Caco-2 (cell line): ENCODE results near the gene SAMD4A. TPM values are rescaled to one million over a fixed set of nuclear protein-coding genes. Genes with fewer than 3 reads are reported as not detected.

ENCODE experiments used
- BruUV-seq: library from RNA; stranded (reverse); fragments of 400-500 nt; replicated peaks from 2 replicates; lab custom pipeline; 2021; lab: Mats Ljungman, UMichigan
- CTCF ChIA-PET: fragments of 300-600 bp; sonication (Branson Sonifier 250); formaldehyde crosslinking; loops from one replicate; lab custom pipeline; 2022; ENCODE audit warnings: antibody characterized with exemption; lab: Charles Lee
- POLR2A ChIA-PET: fragments of 300-600 bp; sonication (Branson Sonifier 250); formaldehyde crosslinking; loops from one replicate; lab custom pipeline; 2022; ENCODE audit warnings: antibody characterized with exemption; lab: Charles Lee
- DNase-seq, 2 experiments: peaks; one replicate each; pipeline versions ENCODE4 v3.0.0 to v3.0.0-alpha.2; 2020 to 2022
- H3K27me3 ChIP-seq: replicated peaks from 2 replicates; pipeline ENCODE4 v1.6.0; 2011; ENCODE audit warnings: low read length; ENCODE audit not compliant: control insufficient read depth, insufficient read depth
- H3K36me3 ChIP-seq: 2 replicates; pipeline ENCODE4 v1.5.1; 2011; ENCODE audit warnings: low read length; ENCODE audit not compliant: control insufficient read depth, insufficient read depth
- H3K4me1 ChIP-seq: fragments of 250-450 bp; sonication (Bioruptor Pico); 2 replicates; pipeline ENCODE4 v1.5.1; 2020; ENCODE audit warnings: mild to moderate bottlenecking
- H3K4me3 ChIP-seq: 2 replicates; pipeline ENCODE4 v1.5.1; 2011; ENCODE audit warnings: low read depth, mild to moderate bottlenecking, control low read depth, low read length
- H3K9me3 ChIP-seq: fragments of 250-450 bp; sonication (Bioruptor Pico); 2 replicates; pipeline ENCODE4 v1.5.1; 2020; ENCODE audit warnings: mild to moderate bottlenecking, moderate library complexity
- H3K27ac Mint-ChIP-seq: one replicate; pipeline ENCODE4 v1.8.0; 2022; ENCODE audit warnings: mixed read lengths; ENCODE audit not compliant: unreplicated experiment
- H3K27me3 Mint-ChIP-seq: one replicate; pipeline ENCODE4 v1.8.0; 2022; ENCODE audit warnings: mixed read lengths; ENCODE audit not compliant: insufficient read depth, unreplicated experiment
- H3K36me3 Mint-ChIP-seq: one replicate; pipeline ENCODE4 v1.8.0; 2022; ENCODE audit warnings: mild to moderate bottlenecking, mixed read lengths; ENCODE audit not compliant: insufficient read depth, unreplicated experiment
- H3K4me1 Mint-ChIP-seq: one replicate; pipeline ENCODE4 v1.8.0; 2022; ENCODE audit warnings: low read depth, mixed read lengths; ENCODE audit not compliant: unreplicated experiment
- H3K4me3 Mint-ChIP-seq: one replicate; pipeline ENCODE4 v1.8.0; 2022; ENCODE audit warnings: mild to moderate bottlenecking, moderate library complexity, mixed read lengths; ENCODE audit not compliant: unreplicated experiment
- H3K9me3 Mint-ChIP-seq: one replicate; pipeline ENCODE4 v1.8.0; 2022; ENCODE audit warnings: mixed read lengths; ENCODE audit not compliant: unreplicated experiment
- CTCF ChIP-seq, 2 experiments: fragments of 200-600 bp in 1 of 2; IDR thresholded peaks; 1 replicate in 1 of 2; 2 replicates in 1 of 2; pipeline versions ENCODE4 v1.5.1 to v1.8.0; 2011 to 2022; ENCODE audit warnings: antibody characterized with exemption in 1 of 2, control low read depth in 1 of 2, inconsistent platforms in 1 of 2, low read depth in 1 of 2, low read length in 1 of 2, mild to moderate bottlenecking in 1 of 2, moderate library complexity in 1 of 2; ENCODE audit not compliant: insufficient read depth in 1 of 2, severe bottlenecking in 1 of 2, unreplicated experiment in 1 of 2
- intact Hi-C: fragments of 100-400 bp; cut with micrococcal nuclease; formaldehyde crosslinking; loops from one replicate; pipeline ENCODE4 v1.10.0; 2022; ENCODE audit not compliant: unreplicated experiment
- total RNA-seq: library from RNA; stranded (reverse); gene quantifications from 2 replicates; pipeline ENCODE4 v1.2.3, GENCODE V29; 2022

The SAMD4A gene
- total RNA-seq, 1 experiment from 2014 or later = 60.8 TPM

GRCh38 chr14:54712465-54713200 lies 145.7 kb downstream of the SAMD4A start:
- intact Hi-C loops = no loop called here
- DNase-seq = no peak
- Histone ChIP-seq H3K9me3 (no peaks in the 10 kb centered on the region), H3K36me3 (no peaks in the 10 kb centered on the region), H3K4me3 (no peak overlapping the region), H3K27me3 (no peaks in the 10 kb centered on the region), H3K4me1 (peaks cover 20% of the 10 kb centered on the region)
- no TSS peak for BruUV-seq
- no peaks in the 10 kb centered on the region for H3K4me1 Mint-ChIP-seq
- H3K9me3 Mint-ChIP-seq = no peaks in the 10 kb centered on the region
- no peak for TF ChIP-seq CTCF (IDR thresholded peaks at IDR 0.05; ENCODE audit: insufficient read depth in 1 of 2, low read depth in 1 of 2, low read length in 1 of 2, severe bottlenecking in 1 of 2, unreplicated experiment in 1 of 2)
- CTCF ChIA-PET = no interaction called here
- H3K27me3 Mint-ChIP-seq = no peaks in the 10 kb centered on the region
- no peak overlapping the region for H3K4me3 Mint-ChIP-seq
- POLR2A ChIA-PET = no interaction called here
- H3K27ac Mint-ChIP-seq = no peak overlapping the region
- peaks cover 9% of the 10 kb centered on the region for H3K36me3 Mint-ChIP-seq

GRCh38 chr14:54713379-54713778 lies 146.5 kb downstream of the SAMD4A start:
- CTCF ChIA-PET = no interaction called here

GRCh38 chr14:54715239-54715638 lies 148.3 kb downstream of the SAMD4A start:
- H3K27ac Mint-ChIP-seq = no peak overlapping the region
- ChIA-PET POLR2A (no interaction called here), CTCF (no interaction called here)
- no TSS peak for BruUV-seq
- intact Hi-C loops = no loop called here
- H3K9me3 Mint-ChIP-seq = no peaks in the 10 kb centered on the region
- H3K4me3 Mint-ChIP-seq = no peak overlapping the region
- DNase-seq = no peak
- peaks cover 27% of the 10 kb centered on the region for H3K36me3 Mint-ChIP-seq
- no peak for TF ChIP-seq CTCF (IDR thresholded peaks at IDR 0.05; ENCODE audit: insufficient read depth in 1 of 2, low read depth in 1 of 2, low read length in 1 of 2, severe bottlenecking in 1 of 2, unreplicated experiment in 1 of 2)
- peaks cover 8% of the 10 kb centered on the region for H3K4me1 Mint-ChIP-seq
- Histone ChIP-seq H3K36me3 (no peaks in the 10 kb centered on the region), H3K9me3 (no peaks in the 10 kb centered on the region), H3K4me1 (peaks cover 13% of the 10 kb centered on the region; the same call in 1 of the 2 replicates), H3K27me3 (no peaks in the 10 kb centered on the region), H3K4me3 (no peak overlapping the region)
- H3K27me3 Mint-ChIP-seq = no peaks in the 10 kb centered on the region

More at GRCh38 chr14:54713379-54713778, 146.5 kb downstream of the SAMD4A start:
- Mint-ChIP-seq H3K4me1 (no peaks in the 10 kb centered on the region), H3K27ac (no peak overlapping the region), H3K27me3 (no peaks in the 10 kb centered on the region), H3K9me3 (no peaks in the 10 kb centered on the region), H3K4me3 (no peak overlapping the region), H3K36me3 (peaks cover 12% of the 10 kb centered on the region)
- no peak for TF ChIP-seq CTCF (IDR thresholded peaks at IDR 0.05; ENCODE audit: insufficient read depth in 1 of 2, low read depth in 1 of 2, low read length in 1 of 2, severe bottlenecking in 1 of 2, unreplicated experiment in 1 of 2)
- Histone ChIP-seq H3K4me1 (peaks cover 19% of the 10 kb centered on the region), H3K27me3 (no peaks in the 10 kb centered on the region), H3K9me3 (no peaks in the 10 kb centered on the region), H3K36me3 (no peaks in the 10 kb centered on the region), H3K4me3 (no peak overlapping the region)
- no TSS peak for BruUV-seq
- POLR2A ChIA-PET = no interaction called here
- intact Hi-C loops = no loop called here
- DNase-seq = no peak
